A549 (cell line): ENCODE data around the gene GSTO2. TPM values are rescaled to one million over a fixed set of nuclear protein-coding genes. Genes with fewer than 3 reads are reported as not detected.
"Not testable (repeated sequence)": the region's sequence is repeated elsewhere in the genome, so short reads cannot be mapped to it uniquely, and the experiment has no call there.

Experiments used
- ATAC-seq, 2 experiments: fragments of 200-7000 bp in 1 of 2; fragments of >200 bp in 1 of 2; cut with Nextera tagmentation in 1 of 2; cut with Tn5 transposase in 1 of 2; 3 replicates each; pipeline versions ENCODE4 v1.8.0 to v1.9.1; 2018 to 2020; ENCODE audit warnings: mild to moderate bottlenecking in 1 of 2, moderate library complexity in 1 of 2
- CTCF ChIA-PET: fragments of 300-600 bp; sonication (Branson Sonifier 250); formaldehyde crosslinking; extraction: SDS; loops from one replicate; lab custom pipeline; 2021; ENCODE audit warnings: antibody characterized with exemption, inconsistent platforms; lab: Yijun Ruan, JAX
- POLR2A ChIA-PET: fragments of 350-600 bp; formaldehyde crosslinking; extraction: SDS; loops from one replicate; lab custom pipeline; 2021; ENCODE audit warnings: antibody characterized with exemption, inconsistent platforms; lab: Yijun Ruan, JAX
- DNase-seq, 2 experiments: peaks; one replicate each; pipeline versions ENCODE4 v3.0.0 to v3.0.0-alpha.2; 2011 to 2016; ENCODE audit warnings: low read depth in 1 of 2, low spot score in 1 of 2
- FAIRE-seq: peaks from 2 replicates; lab custom pipeline; 2011; peaks lifted over from hg19 to GRCh38; lab: Jason Lieb, UNC
- H3K27ac ChIP-seq, 2 experiments: fragments of >200 bp; sonication (Bioruptor Twin); formaldehyde crosslinking; 3 replicates each; pipeline ENCODE4 v1.5.1; 2016 to 2017
- H3K4me1 ChIP-seq: fragments of >200 bp; sonication (Bioruptor Twin); formaldehyde crosslinking; 3 replicates; pipeline ENCODE4 v1.6.1; 2016
- H3K4me2 ChIP-seq: fragments of >200 bp; sonication (Bioruptor Twin); formaldehyde crosslinking; 3 replicates; pipeline ENCODE4 v1.6.1; 2016
- H3K4me3 ChIP-seq: fragments of >200 bp; sonication (Bioruptor Twin); formaldehyde crosslinking; 3 replicates; pipeline ENCODE4 v1.5.1; 2016
- H3K9me3 ChIP-seq: fragments of >200 bp; sonication (Bioruptor Twin); formaldehyde crosslinking; 3 replicates; pipeline ENCODE4 v1.6.1; 2016
- ATOH8 ChIP-seq: fragments of 250-450 bp; sonication (Bioruptor Pico); IDR thresholded peaks from 2 replicates; pipeline ENCODE4 v1.5.0; 2020; ENCODE audit warnings: low read depth, mild to moderate bottlenecking, moderate library complexity
- CHD4 ChIP-seq: fragments of 200-600 bp; sonication (generic); IDR thresholded peaks from 2 replicates; pipeline ENCODE4 v1.6.1; 2016; ENCODE audit warnings: antibody characterized with exemption, mild to moderate bottlenecking, borderline replicate concordance
- E2F6 ChIP-seq: IDR thresholded peaks from 2 replicates; pipeline ENCODE4 v1.6.1; 2012; ENCODE audit warnings: low read depth, borderline replicate concordance
- ELK1 ChIP-seq: fragments of 150-350 bp; IDR thresholded peaks from 2 replicates; pipeline ENCODE4 v1.6.1; 2014; ENCODE audit warnings: low read depth, mild to moderate bottlenecking, low read length
- FOXS1 ChIP-seq: fragments of 250-450 bp; sonication (Bioruptor Pico); IDR thresholded peaks from 2 replicates; pipeline ENCODE4 v1.5.0; 2020; ENCODE audit warnings: mild to moderate bottlenecking, moderate library complexity
- HDAC2 ChIP-seq: fragments of 200-600 bp; sonication (generic); IDR thresholded peaks from 2 replicates; pipeline ENCODE4 v1.6.1; 2016
- HEYL ChIP-seq: fragments of 250-450 bp; sonication (Bioruptor Pico); IDR thresholded peaks from 2 replicates; pipeline ENCODE4 v1.8.0; 2021; ENCODE audit warnings: mild to moderate bottlenecking, moderate library complexity
- JUN ChIP-seq, 2 experiments: fragments of >200 bp; sonication (Bioruptor Twin); formaldehyde crosslinking; IDR thresholded peaks; 2 replicates in 1 of 2; 3 replicates in 1 of 2; pipeline ENCODE4 v1.6.1; 2016 to 2017
- MAZ ChIP-seq: fragments of 150-350 bp; IDR thresholded peaks from 2 replicates; pipeline ENCODE4 v1.6.1; 2014; ENCODE audit warnings: antibody characterized with exemption, low read depth, low read length, borderline replicate concordance
- NR3C1 ChIP-seq: fragments of >200 bp; sonication (Bioruptor Twin); formaldehyde crosslinking; IDR thresholded peaks from 3 replicates; pipeline ENCODE4 v1.6.1; 2017
- POLR2AphosphoS2 ChIP-seq: conservative IDR thresholded peaks from 2 replicates; pipeline ENCODE4 v1.6.1; 2012; ENCODE audit warnings: low read length, improper control_type of control experiment, inconsistent platforms
- RCOR1 ChIP-seq: fragments of 150-350 bp; IDR thresholded peaks from 2 replicates; pipeline ENCODE4 v1.6.1; 2014; ENCODE audit warnings: antibody characterized with exemption, low read length, low read depth
- REST ChIP-seq: fragments of 200-600 bp; sonication (generic); IDR thresholded peaks from 2 replicates; pipeline ENCODE4 v1.6.1; 2016; ENCODE audit warnings: antibody characterized with exemption, mild to moderate bottlenecking, moderate library complexity
- RFX5 ChIP-seq: fragments of 450-650 bp; IDR thresholded peaks from 2 replicates; pipeline ENCODE4 v1.7.1; 2014; ENCODE audit warnings: antibody characterized with exemption, mild to moderate bottlenecking, moderate library complexity
- SREBF2 ChIP-seq: fragments of 450-650 bp; IDR thresholded peaks from 2 replicates; pipeline ENCODE4 v1.6.1; 2014; ENCODE audit warnings: mild to moderate bottlenecking, moderate library complexity
- TP53 ChIP-seq: fragments of 250-450 bp; sonication (Bioruptor Pico); IDR thresholded peaks from 2 replicates; pipeline ENCODE4 v1.5.0; 2021; ENCODE audit warnings: mild to moderate bottlenecking, moderate library complexity
- ZC3H11A ChIP-seq: fragments of 450-650 bp; IDR thresholded peaks from 2 replicates; pipeline ENCODE4 v1.6.1; 2014; ENCODE audit warnings: antibody characterized with exemption, mild to moderate bottlenecking
- ZSCAN20 ChIP-seq: fragments of 250-450 bp; sonication (Bioruptor Pico); IDR thresholded peaks from 2 replicates; pipeline ENCODE4 v1.8.0; 2022; ENCODE audit warnings: mild to moderate bottlenecking, moderate library complexity
- WGBS: methylation state at CpG from one replicate; pipeline ENCODE4 v1.1.6; 2017; ENCODE audit errors: missing lambda C conversion rate; 5-methylcytosine and 5-hydroxymethylcytosine counted together
- polyA plus RNA-seq, 4 experiments: library from polyadenylated mRNA; depleted of rRNA in 3 of 4; stranded (reverse); fragments of >200 nt; fragmentation: RNase III in 1 of 4; extraction: RNeasy Plus Mini Kit Qiagen cat#74134 plus additional on column Dnase treatment in 1 of 4; gene quantifications; 2 replicates in 3 of 4; 3 replicates in 1 of 4; pipeline ENCODE4 v1.2.3, GENCODE V29; 2011 to 2017

The GSTO2 gene
- polyA plus RNA-seq, 2 of the 4 experiments (the other 2 are of a cell fraction), result 1.3 to 5.7 TPM

GRCh38 chr10:104234934-104235333 lies 34.0 kb upstream of the GSTO2 start:
- Histone ChIP-seq H3K4me3 (no peak overlapping the region), H3K27ac (no peak overlapping the region)
- no peak for ATAC-seq
- no peak for TF ChIP-seq REST
- TF ChIP-seq ELK1, result no peak
- TF ChIP-seq, all 56 proteins: peak for 0
- Histone ChIP-seq H3K9me3 (no peaks in the 10 kb centered on the region), H3K4me2 (no peak overlapping the region), H3K4me1 (peaks cover 15% of the 10 kb centered on the region)
- DNase-seq (no peak), FAIRE-seq (peak; percentile 54)
- ChIA-PET CTCF (no interaction called here), POLR2A (no interaction called here)
- 0% methylated on average over 1 of the region's 1 CpG for WGBS

- ATAC-seq (no peak), FAIRE-seq (no peak), DNase-seq (no peak)
- CTCF ChIA-PET, result interaction anchor here (0.9 kb wide), 2 partner anchors 9 to 190 kb away, joined by 3 read pairs; no protein-coding TSS in a partner anchor
- no peak for TF ChIP-seq TP53 (CRISPR knock-in tag)
- Histone ChIP-seq H3K4me2 (no peak overlapping the region), H3K4me3 (no peak overlapping the region), H3K4me1 (peaks cover 15% of the 10 kb centered on the region), H3K9me3 (no peaks in the 10 kb centered on the region), H3K27ac (no peak overlapping the region)
- POLR2A ChIA-PET, result no interaction called here
- 43% methylated on average over 3 of the region's 3 CpGs for WGBS
Measured at GRCh38 chr10:104235801-104236200, 33.2 kb upstream of the GSTO2 start.

- Histone ChIP-seq H3K4me1 (no peaks in the 10 kb centered on the region), H3K9me3 (no peaks in the 10 kb centered on the region), H3K27ac (no peak overlapping the region), H3K4me2 (no peak overlapping the region), H3K4me3 (no peak overlapping the region)
- no peak for TF ChIP-seq ZSCAN20 (CRISPR knock-in tag)
- TF ChIP-seq RFX5, result no peak
- TF ChIP-seq HDAC2, result no peak
- ChIA-PET POLR2A (no interaction called here), CTCF (no interaction called here)
- WGBS, result 14% methylated on average over 2 of the region's 2 CpGs
- ATAC-seq, result no peak
- FAIRE-seq, result no peak
- DNase-seq, result no peak
Measured at GRCh38 chr10:104240078-104240477, 28.9 kb upstream of the GSTO2 start.

- Histone ChIP-seq H3K9me3 (peaks cover 7% of the 10 kb centered on the region; the same call in 2 of the 3 replicates), H3K4me2 (no peak overlapping the region), H3K27ac (no peak overlapping the region), H3K4me3 (no peak overlapping the region), H3K4me1 (no peaks in the 10 kb centered on the region)
- ChIA-PET POLR2A (no interaction called here), CTCF (no interaction called here)
- ATAC-seq (no peak), DNase-seq (no peak), FAIRE-seq (no peak)
- TF ChIP-seq POLR2AphosphoS2 (no peak), ELK1 (no peak), E2F6 (no peak), FOXS1 (CRISPR knock-in tag) (no peak), RCOR1 (no peak), ZC3H11A (no peak), HEYL (no peak), ATOH8 (CRISPR knock-in tag) (no peak), JUN (IDR thresholded peaks at IDR 0.05) (no peak), MAZ (no peak), SREBF2 (no peak), CHD4 (no peak), NR3C1 (no peak)
Measured at GRCh38 chr10:104242545-104242944, 26.4 kb upstream of the GSTO2 start.

GRCh38 chr10:104243009-104243408 lies 26.0 kb upstream of the GSTO2 start:
- POLR2A ChIA-PET, CTCF ChIA-PET, H3K4me3 ChIP-seq, H3K4me2 ChIP-seq, DNase-seq, H3K4me1 ChIP-seq, H3K27ac ChIP-seq, H3K9me3 ChIP-seq, ATAC-seq, FAIRE-seq: not testable (repeated sequence)
- 71% methylated on average over 3 of the region's 3 CpGs for WGBS
